OCI-LY7 (cell line): ENCODE measurements around the gene HIVEP3.

Experiments used
- CTCF ChIP-seq: fragments of 200-600 bp; sonication (generic); conservative IDR thresholded peaks from 2 replicates; pipeline ENCODE4 v1.5.1; 2014; ENCODE audit warnings: mild to moderate bottlenecking, antibody characterized with exemption, low read length, moderate library complexity, mixed read lengths
- EZH2phosphoT487 ChIP-seq: fragments of 200-600 bp; sonication (generic); IDR thresholded peaks from 2 replicates; pipeline ENCODE4 v1.6.1; 2018; ENCODE audit warnings: low read depth, borderline replicate concordance, mild to moderate bottlenecking, mixed run types, antibody characterized with exemption, low read length, moderate library complexity, mixed read lengths

- TF ChIP-seq CTCF: no peak
- TF ChIP-seq EZH2phosphoT487: no peak
These were observed at the start of gene HIVEP3 for GRCh38 chr1:41918450-41919043.
